ENCODE measurements around the gene DENND1A.

The DENND1A gene

GRCh38 chr9:123678878-123679329 is 251.0 kb downstream of the DENND1A start:
- peak in 1 of 2 donors; percentile 30 for DNase-seq

GRCh38 chr9:123678038-123678877 is 251.7 kb downstream of the DENND1A start:
- DNase-seq = no peak

GRCh38 chr9:123676869-123677268 is 253.1 kb downstream of the DENND1A start:
- no peak for DNase-seq

- no peak for DNase-seq
Observed at GRCh38 chr9:123669346-123669745, 260.6 kb downstream of the DENND1A start.

- DNase-seq = no peak
Observed at GRCh38 chr9:123663529-123663928, 266.4 kb downstream of the DENND1A start.

GRCh38 chr9:123662057-123662776 is 267.7 kb downstream of the DENND1A start:
- DNase-seq = no peak

GRCh38 chr9:123660691-123661466 is 269.0 kb downstream of the DENND1A start:
- DNase-seq = no peak

GRCh38 chr9:123659358-123659757 is 270.6 kb downstream of the DENND1A start:
- DNase-seq = no peak

- DNase-seq = no peak
Observed at GRCh38 chr9:123658792-123659191, 271.1 kb downstream of the DENND1A start.

GRCh38 chr9:123657941-123658340 is 272.0 kb downstream of the DENND1A start:
- DNase-seq = no peak

- no peak for DNase-seq
Observed at GRCh38 chr9:123657099-123657498, 272.8 kb downstream of the DENND1A start.

- no peak for DNase-seq
Observed at GRCh38 chr9:123656565-123656964, 273.4 kb downstream of the DENND1A start.

- DNase-seq = no peak
Observed at GRCh38 chr9:123655681-123656423, 274.1 kb downstream of the DENND1A start.

- no peak for DNase-seq
Observed at GRCh38 chr9:123654994-123655637, 274.8 kb downstream of the DENND1A start.

GRCh38 chr9:123654218-123654993 is 275.5 kb downstream of the DENND1A start:
- no peak for DNase-seq

GRCh38 chr9:123652416-123652815 is 277.5 kb downstream of the DENND1A start:
- no peak for DNase-seq

GRCh38 chr9:123651871-123652270 is 278.1 kb downstream of the DENND1A start:
- DNase-seq = no peak

GRCh38 chr9:123651273-123651672 is 278.7 kb downstream of the DENND1A start:
- DNase-seq = no peak

GRCh38 chr9:123649909-123650308 is 280.0 kb downstream of the DENND1A start:
- no peak for DNase-seq

- no peak for DNase-seq
Observed at GRCh38 chr9:123647145-123647544, 282.8 kb downstream of the DENND1A start.

GRCh38 chr9:123645762-123646161 is 284.2 kb downstream of the DENND1A start:
- DNase-seq = no peak

Data from bone marrow (tissue), 2 donors.